Adrenal gland (tissue), 12 donors: ENCODE results near the gene MAL. TPM values are rescaled to one million over a fixed set of nuclear protein-coding genes. Genes with fewer than 3 reads are reported as not detected.

Experiments used
- DNase-seq, 7 donors: peaks; one replicate each; pipeline ENCODE4 v3.0.0-alpha.2; 2019 to 2020
- H3K27ac ChIP-seq, 5 donors: fragments of 200-600 bp; sonication (generic) in 4 of 5; 1 replicate in 3 of 5; 2 replicates in 2 of 5; pipeline versions ENCODE4 v1.5.1 to v1.8.0; 2016 to 2020; ENCODE audit warnings: mild to moderate bottlenecking in 1 of 5
- H3K27me3 ChIP-seq: fragments of 200-600 bp; 2 replicates; pipeline ENCODE4 v1.8.0; 2021
- H3K36me3 ChIP-seq, 2 donors: fragments of 200-600 bp; replicated peaks in 1 of 2; 1 replicate in 1 of 2; 2 replicates in 1 of 2; pipeline versions ENCODE4 v1.5.1 to v1.8.0; 2018 to 2022
- H3K4me1 ChIP-seq, 2 donors: fragments of 200-600 bp; replicated peaks in 1 of 2; 1 replicate in 1 of 2; 2 replicates in 1 of 2; pipeline versions ENCODE4 v1.5.1 to v1.8.0; 2018 to 2021
- H3K4me3 ChIP-seq, 4 donors: fragments of 200-600 bp; sonication (generic) in 3 of 4; one replicate each; pipeline ENCODE4 v1.5.1; 2016 to 2018
- H3K9me3 ChIP-seq, 3 donors: fragments of 200-600 bp; sonication (generic) in 1 of 3; replicated peaks in 1 of 3; 1 replicate in 2 of 3; 2 replicates in 1 of 3; pipeline versions ENCODE4 v1.5.1 to v1.8.0; 2016 to 2021
- CTCF ChIP-seq, 6 experiments: fragments of 450-650 bp in 4 of 6; fragments of 200-600 bp in 2 of 6; sonication (generic) in 1 of 6; IDR thresholded peaks; 1 replicate in 5 of 6; 2 replicates in 1 of 6; pipeline versions ENCODE4 v1.5.1 to v1.8.0; 2016 to 2021; ENCODE audit warnings: antibody characterized with exemption in 6 of 6, mild to moderate bottlenecking in 2 of 6, moderate library complexity in 1 of 6
- POLR2A ChIP-seq, 2 donors: fragments of 450-650 bp; IDR thresholded peaks; one replicate each; pipeline ENCODE4 v1.6.1; 2017; ENCODE audit warnings: antibody characterized with exemption in 2 of 2, mild to moderate bottlenecking in 2 of 2, moderate library complexity in 1 of 2
- WGBS, 4 donors: extraction: QIAGEN DNeasy Blood & Tissue Kit in 2 of 4; methylation state at CpG; one replicate each; pipeline versions ENCODE4 v1.1.5 to v1.1.7; 2013 to 2017; 5-methylcytosine and 5-hydroxymethylcytosine counted together
- intact Hi-C, 2 donors: fragments of 100-400 bp; cut with DNase I; formaldehyde crosslinking; loops; one replicate each; pipeline versions ENCODE4 v1.14.1 to v1.15.0; 2022 to 2023
- polyA plus RNA-seq, 3 donors: library from polyadenylated mRNA; stranded (reverse); fragments of 200-250 nt in 2 of 3; fragments of 350-450 nt in 1 of 3; fragmentation: Illumina TruSeq in 1 of 3; extraction: RNeasy Lipid Tissue Mini Kit (QIAGEN cat#74804) in 1 of 3; gene quantifications; one replicate each; pipeline ENCODE4 v1.2.3, GENCODE V29; 2013 to 2014
- total RNA-seq, 9 donors: library from RNA; depleted of rRNA in 4 of 9; stranded (reverse); fragments of >200 nt in 4 of 9; fragments of 120-200 nt in 1 of 9; fragmentation: NEBNext Ultra II Directional in 1 of 9; extraction: Animal tissue kit (Norgen Biotek cat#: 25700) in 1 of 9; gene quantifications; one replicate each; pipeline versions ENCODE4 v1.1.0 to v1.2.4, GENCODE V29; 2013 to 2023
- donor health status: healthy with polysubstance abuse.
- donor health status: Bipolar disorder and iron deficiency.
- donor health status: DM: yes; HTN: yes; CAD: no.
- donor health status: DM: no; HTN: no; CAD: no.
- donor health status: DM: no; HTN: no; CAD: no.
- donor health status: DM: yes; HTN: yes; CAD: no.

The MAL gene
- total and polyA plus RNA-seq, 12 donors = 0.32 to 4.5 (median 0.68) TPM; not detected in 4

DNA sequence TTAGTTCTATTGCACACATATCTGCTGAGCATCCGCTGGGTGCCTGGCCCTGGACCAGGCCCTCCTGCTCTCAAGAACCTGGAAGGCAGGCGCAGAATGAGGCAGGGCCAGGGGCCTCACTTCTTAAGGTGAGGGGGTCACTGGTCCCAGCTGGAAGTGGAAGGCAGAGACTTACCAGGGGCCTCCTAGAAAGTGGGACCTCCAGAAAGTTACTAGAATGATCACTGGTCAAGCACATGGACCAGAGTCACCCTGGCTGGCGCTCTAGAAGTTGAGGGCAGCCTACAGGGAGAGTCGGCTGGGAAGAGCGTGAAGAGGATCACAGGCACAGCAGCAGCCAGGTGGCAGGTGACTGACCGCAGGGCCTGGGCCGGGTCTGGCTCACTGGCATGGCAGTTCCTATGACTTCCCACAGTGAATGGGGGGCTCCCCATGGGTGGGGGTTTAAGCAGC is 26.1 kb upstream of the MAL start:
- no peak overlapping the region for H3K27ac ChIP-seq
- no peak for TF ChIP-seq POLR2A (IDR thresholded peaks at IDR 0.05)
- no peak for TF ChIP-seq CTCF (IDR thresholded peaks at IDR 0.05)
- no peak overlapping the region for H3K4me3 ChIP-seq
- H3K36me3 ChIP-seq = no peaks in the 10 kb centered on the region
- H3K9me3 ChIP-seq = no peaks in the 10 kb centered on the region
- DNase-seq = no peak
- 92 to 100% (median 94%) methylated on average over 7 of the region's 7 CpGs; no CpG with 5 or more reads in 1 of the 4 donors for WGBS, 4 donors
- H3K27me3 ChIP-seq = peaks cover 24% of the 10 kb centered on the region
- intact Hi-C loops = no loop called here
- H3K4me1 ChIP-seq = no peaks in the 10 kb centered on the region

DNA sequence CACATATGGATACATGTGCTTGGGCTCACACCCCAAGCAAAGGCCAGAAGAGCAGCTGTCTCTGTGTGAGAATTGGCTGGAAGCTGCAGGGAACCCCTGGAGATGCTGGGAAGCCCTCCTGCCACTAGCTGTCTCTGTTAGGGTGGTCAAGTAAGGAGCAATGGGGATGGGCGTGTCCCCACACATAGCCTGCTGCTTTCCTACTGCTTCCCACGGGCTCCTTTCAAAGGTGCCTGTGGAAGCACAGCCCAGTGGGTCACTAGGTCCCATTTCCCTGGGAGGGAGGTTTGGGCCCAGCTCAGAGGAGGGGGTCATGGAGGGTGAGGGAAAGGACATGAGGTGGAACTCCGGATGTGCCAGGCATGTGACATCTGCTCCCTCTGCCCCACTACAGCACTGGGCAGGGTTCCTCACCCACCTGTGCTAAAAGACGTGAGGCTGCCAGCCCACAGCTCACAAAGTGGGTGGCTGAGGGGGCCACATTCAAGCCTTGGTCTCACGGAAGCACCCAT is 24.4 kb upstream of the MAL start:
- H3K4me1 ChIP-seq = no peaks in the 10 kb centered on the region
- peaks cover 20% of the 10 kb centered on the region for H3K27me3 ChIP-seq
- no peaks in the 10 kb centered on the region for H3K36me3 ChIP-seq
- intact Hi-C loops = no loop called here
- H3K4me3 ChIP-seq = no peak overlapping the region
- WGBS, 4 donors = 62 to 77% (median 69%) methylated on average over 3 to 5 of the region's 5 CpGs
- H3K9me3 ChIP-seq = no peaks in the 10 kb centered on the region
- no peak for DNase-seq
- H3K27ac ChIP-seq = no peak overlapping the region
- TF ChIP-seq POLR2A (IDR thresholded peaks at IDR 0.05) = no peak

- H3K36me3 ChIP-seq = no peaks in the 10 kb centered on the region
- intact Hi-C loops = no loop called here
- TF ChIP-seq POLR2A (IDR thresholded peaks at IDR 0.05) (no peak), CTCF (IDR thresholded peaks at IDR 0.05) (no peak)
- no peaks in the 10 kb centered on the region for H3K4me1 ChIP-seq
- 81 to 98% (median 95%) methylated on average over 2 of the region's 2 CpGs for WGBS, 4 donors
- H3K4me3 ChIP-seq = no peak overlapping the region
- peaks cover 15% of the 10 kb centered on the region for H3K27me3 ChIP-seq
- H3K27ac ChIP-seq = no peak overlapping the region
- no peaks in the 10 kb centered on the region for H3K9me3 ChIP-seq
- DNase-seq = no peak
These were observed 23.8 kb upstream of the MAL start for GRCh38 chr2:95001701-95002100.

DNA sequence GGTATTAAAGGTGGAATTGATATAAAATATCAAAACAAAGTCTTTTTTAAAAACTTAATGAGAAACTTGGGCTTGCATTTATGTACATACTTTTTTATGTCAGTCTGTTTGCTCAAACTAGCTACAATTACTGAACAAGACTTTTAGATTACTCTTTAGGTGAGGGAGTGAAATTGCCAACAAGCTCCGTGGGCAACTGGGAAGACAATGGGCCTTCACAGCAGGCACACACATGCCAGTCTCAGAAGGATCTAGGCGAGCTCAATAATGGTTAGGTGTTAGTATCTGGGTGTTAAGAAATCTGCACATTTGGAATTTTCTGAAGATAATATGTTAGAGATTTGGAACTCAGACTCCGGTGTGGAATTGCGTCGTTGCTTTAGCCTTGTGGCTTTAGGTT is 23.0 kb upstream of the MAL start:
- 81 to 92% (median 88%) methylated on average over 5 of the region's 5 CpGs for WGBS, 4 donors
- DNase-seq = no peak
- TF ChIP-seq CTCF (IDR thresholded peaks at IDR 0.05) (no peak), POLR2A (IDR thresholded peaks at IDR 0.05) (no peak)
- Histone ChIP-seq H3K9me3 (no peaks in the 10 kb centered on the region), H3K27ac (no peak overlapping the region), H3K36me3 (no peaks in the 10 kb centered on the region), H3K27me3 (peaks cover 15% of the 10 kb centered on the region), H3K4me1 (no peaks in the 10 kb centered on the region), H3K4me3 (no peak overlapping the region)
- intact Hi-C loops = no loop called here

- Histone ChIP-seq H3K36me3 (no peaks in the 10 kb centered on the region), H3K4me3 (no peak overlapping the region), H3K9me3 (no peaks in the 10 kb centered on the region), H3K4me1 (no peaks in the 10 kb centered on the region), H3K27ac (no peak overlapping the region), H3K27me3 (peaks cover 5% of the 10 kb centered on the region)
- 56 to 78% (median 67%) methylated on average over 4 to 5 of the region's 5 CpGs for WGBS, 4 donors
- no peak for TF ChIP-seq CTCF (IDR thresholded peaks at IDR 0.05)
- TF ChIP-seq POLR2A (IDR thresholded peaks at IDR 0.05) = no peak
- DNase-seq = no peak
- intact Hi-C loops = no loop called here
These were observed 21.2 kb upstream of the MAL start for GRCh38 chr2:95004287-95004686.
